ENCODE results near the gene ADGRF1. TPM values are rescaled to one million over a fixed set of nuclear protein-coding genes. Genes with fewer than 3 reads are reported as not detected.
A peak's percentile ranks its signal among the peaks of the same experiment; 100 is the strongest.

The ADGRF1 gene
- total RNA-seq, 4 donors from 2014 or later, result 7.4 to 57.0 (median 43.6) TPM

DNA sequence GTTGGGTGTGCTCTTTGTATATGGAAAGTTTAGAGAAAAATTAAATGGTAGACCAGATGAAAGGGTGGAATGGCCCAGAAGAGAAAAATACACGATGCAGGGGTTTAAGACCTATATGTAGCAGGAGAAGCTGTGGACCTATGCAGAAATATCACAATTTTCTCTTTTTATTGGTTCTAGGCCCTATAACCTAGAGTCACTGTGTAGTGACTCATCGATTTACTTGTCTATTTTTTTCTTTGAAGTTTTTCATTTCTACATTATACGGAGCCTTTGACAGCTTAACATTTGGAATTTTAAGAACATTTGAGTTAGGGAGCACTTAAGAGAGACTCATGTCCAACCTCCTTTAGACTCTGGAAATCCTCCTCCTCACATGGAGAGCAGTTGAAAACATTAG, 28.3 kb upstream of the ADGRF1 start:
- H3K9me3 ChIP-seq, result no peaks in the 10 kb centered on the region
- H3K27me3 ChIP-seq, result no peaks in the 10 kb centered on the region
- peaks cover 0 to 3% (median 0%) of the 10 kb centered on the region in 3 donors for H3K4me1 ChIP-seq
- no peak for TF ChIP-seq POLR2A (IDR thresholded peaks at IDR 0.05)
- TF ChIP-seq, protein P1, sequence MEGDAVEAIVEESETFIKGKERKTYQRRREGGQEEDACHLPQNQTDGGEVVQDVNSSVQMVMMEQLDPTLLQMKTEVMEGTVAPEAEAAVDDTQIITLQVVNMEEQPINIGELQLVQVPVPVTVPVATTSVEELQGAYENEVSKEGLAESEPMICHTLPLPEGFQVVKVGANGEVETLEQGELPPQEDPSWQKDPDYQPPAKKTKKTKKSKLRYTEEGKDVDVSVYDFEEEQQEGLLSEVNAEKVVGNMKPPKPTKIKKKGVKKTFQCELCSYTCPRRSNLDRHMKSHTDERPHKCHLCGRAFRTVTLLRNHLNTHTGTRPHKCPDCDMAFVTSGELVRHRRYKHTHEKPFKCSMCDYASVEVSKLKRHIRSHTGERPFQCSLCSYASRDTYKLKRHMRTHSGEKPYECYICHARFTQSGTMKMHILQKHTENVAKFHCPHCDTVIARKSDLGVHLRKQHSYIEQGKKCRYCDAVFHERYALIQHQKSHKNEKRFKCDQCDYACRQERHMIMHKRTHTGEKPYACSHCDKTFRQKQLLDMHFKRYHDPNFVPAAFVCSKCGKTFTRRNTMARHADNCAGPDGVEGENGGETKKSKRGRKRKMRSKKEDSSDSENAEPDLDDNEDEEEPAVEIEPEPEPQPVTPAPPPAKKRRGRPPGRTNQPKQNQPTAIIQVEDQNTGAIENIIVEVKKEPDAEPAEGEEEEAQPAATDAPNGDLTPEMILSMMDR (IDR thresholded peaks at IDR 0.05), result no peak
- H3K27ac ChIP-seq, result no peak overlapping the region
- no peak for DNase-seq
- H3K36me3 ChIP-seq, result no peaks in the 10 kb centered on the region
- intact Hi-C loops (cut with DNase I), result no loop called here
- no peak overlapping the region for H3K4me3 ChIP-seq
- 90 to 92% methylated on average over 3 of the region's 3 CpGs for WGBS, 2 donors

DNA sequence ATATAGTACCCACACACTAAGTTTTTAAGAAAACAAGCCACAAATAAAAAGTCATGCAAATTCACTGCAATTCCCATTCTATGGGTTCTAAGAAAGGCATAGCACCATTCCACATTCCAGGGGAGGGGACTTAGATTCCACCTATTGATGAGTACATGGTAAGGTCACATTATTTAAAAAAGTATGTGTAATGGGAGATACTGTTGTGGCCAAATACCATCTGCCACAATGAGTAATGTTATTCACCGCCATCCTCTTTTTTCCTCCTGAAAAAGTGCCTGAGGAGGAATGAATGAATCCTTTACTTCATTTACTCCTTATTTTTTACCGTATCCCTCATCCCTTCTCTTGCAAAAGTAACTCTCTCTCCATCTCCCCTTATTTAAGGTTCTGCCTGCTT, 27.0 kb upstream of the ADGRF1 start:
- intact Hi-C loops (cut with DNase I), result no loop called here
- DNase-seq, result no peak
- Histone ChIP-seq H3K27ac (no peak overlapping the region), H3K4me3 (no peak overlapping the region), H3K36me3 (no peaks in the 10 kb centered on the region), H3K9me3 (no peaks in the 10 kb centered on the region), H3K4me1 (no peaks in the 10 kb centered on the region), H3K27me3 (no peaks in the 10 kb centered on the region)
- TF ChIP-seq, protein P1 (IDR thresholded peaks at IDR 0.05), result no peak
- no peak for TF ChIP-seq POLR2A (IDR thresholded peaks at IDR 0.05)
- 89 to 97% methylated on average over 2 of the region's 2 CpGs for WGBS, 2 donors

DNA sequence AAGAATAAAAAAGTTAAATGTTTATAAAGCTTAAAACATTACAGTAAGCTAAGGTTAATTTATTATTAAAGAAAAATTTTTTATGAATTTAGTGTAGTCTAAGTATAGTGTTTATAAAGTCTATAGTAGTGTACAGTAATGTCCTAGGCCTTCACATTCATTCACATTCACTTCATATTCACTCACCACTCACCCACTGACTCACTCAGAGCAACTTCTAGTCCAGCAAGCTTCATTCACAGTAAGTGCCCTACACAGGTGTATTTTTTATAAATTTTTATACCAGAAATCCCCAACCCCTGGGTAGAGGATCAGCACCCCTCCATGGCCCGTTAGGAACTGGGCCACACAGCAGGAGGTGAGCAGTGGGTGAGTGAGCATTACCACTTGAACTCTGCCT, 24.3 kb upstream of the ADGRF1 start:
- no peaks in the 10 kb centered on the region for H3K36me3 ChIP-seq
- no peaks in the 10 kb centered on the region for H3K9me3 ChIP-seq
- H3K27me3 ChIP-seq, result no peaks in the 10 kb centered on the region
- DNase-seq, result no peak
- TF ChIP-seq POLR2A (IDR thresholded peaks at IDR 0.05), result no peak
- peaks cover 3 to 9% (median 5%) of the 10 kb centered on the region in 3 donors for H3K4me1 ChIP-seq
- intact Hi-C loops (cut with DNase I), result no loop called here
- no peak overlapping the region for H3K27ac ChIP-seq
- 63 to 92% methylated on average over 1 of the region's 1 CpG for WGBS, 2 donors
- no peak overlapping the region for H3K4me3 ChIP-seq

DNA sequence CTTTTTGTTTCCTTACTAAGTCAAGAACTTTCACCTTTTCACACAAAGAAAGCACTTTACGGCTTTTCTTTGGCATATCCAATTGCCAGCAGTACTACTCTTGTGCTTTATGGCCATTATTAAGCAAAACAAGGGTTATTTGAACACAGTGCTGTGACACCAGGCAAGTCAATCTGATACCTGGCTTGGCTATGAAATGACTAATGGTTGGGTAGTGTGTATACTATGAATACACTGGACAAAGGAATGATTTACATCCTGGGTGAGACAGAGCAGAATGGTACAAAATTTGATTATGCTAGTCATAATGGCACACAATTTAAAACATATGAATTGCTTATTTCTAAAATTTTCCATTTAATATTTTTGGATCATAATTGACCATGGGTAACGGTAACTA, 22.1 kb upstream of the ADGRF1 start:
- intact Hi-C loops (cut with DNase I), result no loop called here

DNA sequence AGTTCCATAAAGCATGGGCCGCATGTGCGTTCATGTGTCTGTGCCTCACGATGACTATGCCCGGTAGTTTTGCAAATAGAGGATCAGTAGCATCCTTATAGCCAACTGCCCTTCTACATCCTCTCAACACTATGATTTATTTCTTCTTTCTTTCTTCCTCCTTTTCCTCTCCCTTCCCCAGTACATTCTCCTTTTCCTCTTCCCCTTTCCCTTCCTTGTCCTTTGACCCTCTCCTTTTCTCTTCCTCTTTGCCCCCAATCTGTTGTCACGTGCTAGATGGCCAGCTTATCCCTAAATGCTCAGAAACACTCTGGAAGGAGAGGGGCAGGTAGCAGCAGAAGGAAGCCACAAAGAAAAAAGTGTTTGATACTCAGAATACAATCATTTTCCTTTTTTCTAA, 20.2 kb upstream of the ADGRF1 start:
- TF ChIP-seq POLR2A (IDR thresholded peaks at IDR 0.05), result no peak
- TF ChIP-seq, protein P1 (IDR thresholded peaks at IDR 0.05), result no peak
- no peaks in the 10 kb centered on the region for H3K36me3 ChIP-seq
- WGBS, 2 donors, result 73% methylated on average over 5 of the region's 5 CpGs
- intact Hi-C loops (cut with DNase I), result no loop called here
- H3K4me1 ChIP-seq, result peaks cover 6 to 28% (median 7%) of the 10 kb centered on the region in 3 donors
- H3K27ac ChIP-seq, result peak overlapping the region in 2 of 4 donors; percentile 41 to 61
- H3K9me3 ChIP-seq, result no peaks in the 10 kb centered on the region
- no peaks in the 10 kb centered on the region for H3K27me3 ChIP-seq
- DNase-seq, result no peak
- no peak overlapping the region for H3K4me3 ChIP-seq

More for the DNA sequence above, 22.1 kb upstream of the ADGRF1 start:
- Histone ChIP-seq H3K9me3 (no peaks in the 10 kb centered on the region), H3K27ac (no peak overlapping the region), H3K27me3 (no peaks in the 10 kb centered on the region), H3K4me1 (peaks cover 6 to 22% (median 7%) of the 10 kb centered on the region in 3 donors), H3K4me3 (no peak overlapping the region), H3K36me3 (no peaks in the 10 kb centered on the region)
- TF ChIP-seq POLR2A (IDR thresholded peaks at IDR 0.05), result no peak
- TF ChIP-seq, protein P1 (IDR thresholded peaks at IDR 0.05), result no peak
- no peak for DNase-seq
- WGBS, 2 donors, result 85 to 91% methylated on average over 2 of the region's 2 CpGs
